A549 (cell line): ENCODE results near the gene KLF4. TPM values are rescaled to one million over a fixed set of nuclear protein-coding genes. Genes with fewer than 3 reads are reported as not detected.

Source experiments
- ATAC-seq, 2 experiments: fragments of 200-7000 bp in 1 of 2; fragments of >200 bp in 1 of 2; cut with Nextera tagmentation in 1 of 2; cut with Tn5 transposase in 1 of 2; 3 replicates each; pipeline versions ENCODE4 v1.8.0 to v1.9.1; 2018 to 2020; ENCODE audit warnings: mild to moderate bottlenecking in 1 of 2, moderate library complexity in 1 of 2
- CTCF ChIA-PET: fragments of 300-600 bp; sonication (Branson Sonifier 250); formaldehyde crosslinking; extraction: SDS; loops from one replicate; lab custom pipeline; 2021; ENCODE audit warnings: antibody characterized with exemption, inconsistent platforms; lab: Yijun Ruan, JAX
- POLR2A ChIA-PET: fragments of 350-600 bp; formaldehyde crosslinking; extraction: SDS; loops from one replicate; lab custom pipeline; 2021; ENCODE audit warnings: antibody characterized with exemption, inconsistent platforms; lab: Yijun Ruan, JAX
- DNase-seq, 2 experiments: peaks; one replicate each; pipeline versions ENCODE4 v3.0.0 to v3.0.0-alpha.2; 2011 to 2016; ENCODE audit warnings: low read depth in 1 of 2, low spot score in 1 of 2
- FAIRE-seq: peaks from 2 replicates; lab custom pipeline; 2011; peaks lifted over from hg19 to GRCh38; lab: Jason Lieb, UNC
- H3K27ac ChIP-seq, 2 experiments: fragments of >200 bp; sonication (Bioruptor Twin); formaldehyde crosslinking; 3 replicates each; pipeline ENCODE4 v1.5.1; 2016 to 2017
- H3K4me1 ChIP-seq: fragments of >200 bp; sonication (Bioruptor Twin); formaldehyde crosslinking; 3 replicates; pipeline ENCODE4 v1.6.1; 2016
- H3K4me2 ChIP-seq: fragments of >200 bp; sonication (Bioruptor Twin); formaldehyde crosslinking; 3 replicates; pipeline ENCODE4 v1.6.1; 2016
- H3K4me3 ChIP-seq: fragments of >200 bp; sonication (Bioruptor Twin); formaldehyde crosslinking; 3 replicates; pipeline ENCODE4 v1.5.1; 2016
- H3K9me3 ChIP-seq: fragments of >200 bp; sonication (Bioruptor Twin); formaldehyde crosslinking; 3 replicates; pipeline ENCODE4 v1.6.1; 2016
- CHD4 ChIP-seq: fragments of 200-600 bp; sonication (generic); IDR thresholded peaks from 2 replicates; pipeline ENCODE4 v1.6.1; 2016; ENCODE audit warnings: antibody characterized with exemption, mild to moderate bottlenecking, borderline replicate concordance
- CTCF ChIP-seq: fragments of >200 bp; sonication (Bioruptor Twin); formaldehyde crosslinking; IDR thresholded peaks from 3 replicates; pipeline ENCODE4 v1.5.1; 2016
- E2F6 ChIP-seq: IDR thresholded peaks from 2 replicates; pipeline ENCODE4 v1.6.1; 2012; ENCODE audit warnings: low read depth, borderline replicate concordance
- EHMT2 ChIP-seq: fragments of 200-600 bp; sonication (generic); IDR thresholded peaks from 2 replicates; pipeline ENCODE4 v1.6.1; 2016; ENCODE audit warnings: antibody characterized with exemption, low read depth, mild to moderate bottlenecking, moderate library complexity
- EP300 ChIP-seq, 2 experiments: fragments of >200 bp; sonication (Bioruptor Twin); formaldehyde crosslinking; IDR thresholded peaks; 2 replicates in 1 of 2; 3 replicates in 1 of 2; pipeline ENCODE4 v1.6.1; 2016 to 2017
- ESRRA ChIP-seq: fragments of 150-350 bp; IDR thresholded peaks from 2 replicates; pipeline ENCODE4 v1.6.1; 2014; ENCODE audit warnings: mild to moderate bottlenecking, low read length, borderline replicate concordance
- FOSL2 ChIP-seq, 2 experiments: fragments of 450-650 bp in 1 of 2; fragments of >200 bp in 1 of 2; sonication (Bioruptor Twin) in 1 of 2; formaldehyde crosslinking; IDR thresholded peaks; 2 replicates each; pipeline versions ENCODE4 v1.5.0 to v1.6.1; 2016 to 2020; ENCODE audit warnings: mild to moderate bottlenecking in 1 of 2, moderate library complexity in 1 of 2
- FOXS1 ChIP-seq: fragments of 250-450 bp; sonication (Bioruptor Pico); IDR thresholded peaks from 2 replicates; pipeline ENCODE4 v1.5.0; 2020; ENCODE audit warnings: mild to moderate bottlenecking, moderate library complexity
- HEYL ChIP-seq: fragments of 250-450 bp; sonication (Bioruptor Pico); IDR thresholded peaks from 2 replicates; pipeline ENCODE4 v1.8.0; 2021; ENCODE audit warnings: mild to moderate bottlenecking, moderate library complexity
- HMGXB4 ChIP-seq: fragments of 250-450 bp; sonication (Bioruptor Pico); IDR thresholded peaks from 2 replicates; pipeline ENCODE4 v1.5.0; 2021; ENCODE audit warnings: mild to moderate bottlenecking, moderate library complexity, borderline replicate concordance
- HOXB5 ChIP-seq: fragments of 250-450 bp; sonication (Bioruptor Pico); IDR thresholded peaks from 2 replicates; pipeline ENCODE4 v1.5.0; 2020; ENCODE audit warnings: mild to moderate bottlenecking, moderate library complexity
- JUN ChIP-seq, 2 experiments: fragments of >200 bp; sonication (Bioruptor Twin); formaldehyde crosslinking; IDR thresholded peaks; 2 replicates in 1 of 2; 3 replicates in 1 of 2; pipeline ENCODE4 v1.6.1; 2016 to 2017
- MAX ChIP-seq: IDR thresholded peaks from 2 replicates; pipeline ENCODE4 v1.6.1; 2012
- NR3C1 ChIP-seq: fragments of >200 bp; sonication (Bioruptor Twin); formaldehyde crosslinking; IDR thresholded peaks from 3 replicates; pipeline ENCODE4 v1.6.1; 2017
- POLR2A ChIP-seq: IDR thresholded peaks from 2 replicates; pipeline ENCODE4 v1.6.1; 2012; ENCODE audit warnings: mild to moderate bottlenecking, low read length
- RCOR1 ChIP-seq: fragments of 150-350 bp; IDR thresholded peaks from 2 replicates; pipeline ENCODE4 v1.6.1; 2014; ENCODE audit warnings: antibody characterized with exemption, low read length, low read depth
- REST ChIP-seq: fragments of 200-600 bp; sonication (generic); IDR thresholded peaks from 2 replicates; pipeline ENCODE4 v1.6.1; 2016; ENCODE audit warnings: antibody characterized with exemption, mild to moderate bottlenecking, moderate library complexity
- RFX5 ChIP-seq: fragments of 450-650 bp; IDR thresholded peaks from 2 replicates; pipeline ENCODE4 v1.7.1; 2014; ENCODE audit warnings: antibody characterized with exemption, mild to moderate bottlenecking, moderate library complexity
- SMC3 ChIP-seq: fragments of >200 bp; sonication (Bioruptor Twin); formaldehyde crosslinking; IDR thresholded peaks from 3 replicates; pipeline ENCODE4 v1.6.1; 2018; ENCODE audit warnings: inconsistent platforms
- SREBF2 ChIP-seq: fragments of 450-650 bp; IDR thresholded peaks from 2 replicates; pipeline ENCODE4 v1.6.1; 2014; ENCODE audit warnings: mild to moderate bottlenecking, moderate library complexity
- USF2 ChIP-seq: fragments of 450-650 bp; IDR thresholded peaks from 2 replicates; pipeline ENCODE4 v1.6.1; 2014; ENCODE audit warnings: antibody characterized with exemption
- ZFP36 ChIP-seq: fragments of 450-650 bp; IDR thresholded peaks from 2 replicates; pipeline ENCODE4 v1.6.1; 2014; ENCODE audit warnings: borderline replicate concordance; ENCODE audit not compliant: partially characterized antibody
- WGBS: methylation state at CpG from one replicate; pipeline ENCODE4 v1.1.6; 2017; ENCODE audit errors: missing lambda C conversion rate; 5-methylcytosine and 5-hydroxymethylcytosine counted together
- polyA plus RNA-seq, 4 experiments: library from polyadenylated mRNA; depleted of rRNA in 3 of 4; stranded (reverse); fragments of >200 nt; fragmentation: RNase III in 1 of 4; extraction: RNeasy Plus Mini Kit Qiagen cat#74134 plus additional on column Dnase treatment in 1 of 4; gene quantifications; 2 replicates in 3 of 4; 3 replicates in 1 of 4; pipeline ENCODE4 v1.2.3, GENCODE V29; 2011 to 2017

Gene KLF4
- polyA plus RNA-seq, 2 of the 4 experiments (the other 2 are of a cell fraction) = 3.6 to 8.3 TPM

GRCh38 chr9:107489687-107490605 is at the start of gene KLF4 (continued):
- TF ChIP-seq FOSL2 (IDR thresholded peaks at IDR 0.05) (peak; percentile 40; the same call in 1 of the 2 replicates), FOSL2 (CRISPR knock-in tag; IDR thresholded peaks at IDR 0.05) (peak; percentile 94), MAX (peak; percentile 88), SMC3 (peak; percentile 50; the same call in 2 of the 3 replicates), ZFP36 (no peak), RCOR1 (no peak), REST (no peak), FOXS1 (CRISPR knock-in tag) (0 out of 2 replicates have a peak, but pooled peaks have one; percentile 24), POLR2A (peak; percentile 59), EHMT2 (no peak), RFX5 (no peak), E2F6 (peak; percentile 84), ESRRA (no peak), JUN (IDR thresholded peaks at IDR 0.05) (peak; percentile 53 to 80; a peak in 3 of 5 replicates), HEYL (CRISPR knock-in tag) (no peak), USF2 (0 out of 2 replicates have a peak, but pooled peaks have one; percentile 16), HOXB5 (CRISPR knock-in tag) (0 out of 2 replicates have a peak, but pooled peaks have one; percentile 56), EP300 (IDR thresholded peaks at IDR 0.05) (peak in 1 of 2 experiments; percentile 67; a peak in 1 of 5 replicates), HMGXB4 (CRISPR knock-in tag) (no peak; the same call in 1 of the 2 replicates)

GRCh38 chr9:107536462-107536861 is 46.9 kb upstream of the KLF4 start:
- Histone ChIP-seq H3K4me3 (no peak overlapping the region), H3K4me2 (no peak overlapping the region), H3K9me3 (no peaks in the 10 kb centered on the region), H3K4me1 (no peaks in the 10 kb centered on the region; the same call in 2 of the 3 replicates), H3K27ac (no peak overlapping the region; a peak in 1 of 6 replicates)
- FAIRE-seq (no peak), ATAC-seq (no peak), DNase-seq (no peak)
- TF ChIP-seq JUN (IDR thresholded peaks at IDR 0.05) (no peak), FOXS1 (CRISPR knock-in tag) (no peak), HEYL (CRISPR knock-in tag) (no peak), EP300 (IDR thresholded peaks at IDR 0.05) (no peak), SREBF2 (no peak), RFX5 (no peak), NR3C1 (no peak), CTCF (no peak), CHD4 (no peak)
- ChIA-PET POLR2A (no interaction called here), CTCF (interaction anchor here (0.7 to 1.0 kb wide), 2 partner anchors 42 to 85 kb away, joined by 3 to 4 read pairs; no protein-coding TSS in a partner anchor)
- 52% methylated on average over 3 of the region's 3 CpGs for WGBS
